NCI-H345 (cell line): ENCODE measurements around the gene PDXDC1.
A peak's percentile ranks its signal among the peaks of the same experiment; 100 is the strongest.
"Not testable (repeated sequence)": the region's sequence is repeated elsewhere in the genome, so short reads cannot be mapped to it uniquely, and the experiment has no call there.

ENCODE experiments used
- DNase-seq: peaks from one replicate; lab custom pipeline; 2025; lab: John Stamatoyannopoulos, UW

Gene PDXDC1

GRCh38 chr16:15012941-15013340 lies 38.1 kb downstream of the PDXDC1 start:
- not testable (repeated sequence) for DNase-seq

GRCh38 chr16:15015671-15016070 lies 40.8 kb downstream of the PDXDC1 start:
- not testable (repeated sequence) for DNase-seq

- DNase-seq = not testable (repeated sequence)
Measured at GRCh38 chr16:15016354-15016753, 41.5 kb downstream of the PDXDC1 start.

- not testable (repeated sequence) for DNase-seq
Measured at GRCh38 chr16:15016951-15017580, 42.2 kb downstream of the PDXDC1 start.

GRCh38 chr16:15021429-15021828 lies 46.6 kb downstream of the PDXDC1 start:
- not testable (repeated sequence) for DNase-seq

GRCh38 chr16:15022194-15022593 lies 47.4 kb downstream of the PDXDC1 start:
- DNase-seq = peak; percentile 55

- DNase-seq = not testable (repeated sequence)
Measured at GRCh38 chr16:15023381-15024077, 48.7 kb downstream of the PDXDC1 start.

GRCh38 chr16:15024858-15025199 lies 50.0 kb downstream of the PDXDC1 start:
- not testable (repeated sequence) for DNase-seq

- not testable (repeated sequence) for DNase-seq
Measured at GRCh38 chr16:15025234-15025951, 50.6 kb downstream of the PDXDC1 start.

- DNase-seq = not testable (repeated sequence)
Measured at GRCh38 chr16:15027051-15027450, 52.2 kb downstream of the PDXDC1 start.

GRCh38 chr16:15027503-15028344 lies 52.9 kb downstream of the PDXDC1 start:
- not testable (repeated sequence) for DNase-seq

- not testable (repeated sequence) for DNase-seq
Measured at GRCh38 chr16:15028345-15028715, 53.5 kb downstream of the PDXDC1 start.

GRCh38 chr16:15028801-15029698 lies 54.2 kb downstream of the PDXDC1 start:
- not testable (repeated sequence) for DNase-seq

GRCh38 chr16:15029749-15030148 lies 54.9 kb downstream of the PDXDC1 start:
- not testable (repeated sequence) for DNase-seq

- DNase-seq = no peak
Measured at GRCh38 chr16:15031179-15031578, 56.4 kb downstream of the PDXDC1 start.

GRCh38 chr16:15031586-15031985 lies 56.8 kb downstream of the PDXDC1 start:
- DNase-seq = no peak

- DNase-seq = no peak
Measured at GRCh38 chr16:15032547-15033308, 57.9 kb downstream of the PDXDC1 start.

GRCh38 chr16:15033309-15033707 lies 58.5 kb downstream of the PDXDC1 start:
- no peak for DNase-seq

- no peak for DNase-seq
Measured at GRCh38 chr16:15034266-15035162, 59.7 kb downstream of the PDXDC1 start.
